GM11168 (cell line): Measurements from ENCODE around the gene DUSP3.
"Not testable (repeated sequence)": the region's sequence is repeated elsewhere in the genome, so short reads cannot be mapped to it uniquely, and the experiment has no call there.

Experiments
- in situ Hi-C: fragments of 300-500 bp; cut with MboI; formaldehyde crosslinking; loops from one replicate; pipeline ENCODE4 v1.12.0; 2022; ENCODE audit warnings: low sequenced_read_pairs; ENCODE audit not compliant: unreplicated experiment

The DUSP3 gene

GRCh38 chr17:43803758-43804157 is 25.0 kb upstream of the DUSP3 start:
- in situ Hi-C loops = no loop called here

DNA sequence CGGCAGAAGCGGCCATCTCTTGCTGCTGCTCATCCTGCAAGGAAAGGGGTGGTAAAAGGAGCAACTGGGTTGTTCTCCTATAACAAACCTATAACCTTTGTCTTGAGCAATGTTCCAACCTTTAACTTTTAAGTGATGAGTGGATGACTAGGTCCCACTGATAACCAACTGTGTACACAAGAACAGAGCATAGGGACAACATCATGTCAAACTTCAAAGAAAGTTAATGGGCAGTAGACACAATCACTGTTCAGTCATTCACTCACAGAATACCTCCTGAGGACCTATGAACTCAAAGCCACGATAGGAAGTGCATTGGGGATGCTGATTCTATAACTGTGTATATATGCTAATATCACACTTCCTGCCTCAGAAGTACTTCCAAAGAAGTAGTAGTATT is 23.1 kb upstream of the DUSP3 start:
- in situ Hi-C loops = no loop called here

GRCh38 chr17:43800736-43801135 is 22.0 kb upstream of the DUSP3 start:
- in situ Hi-C loops = no loop called here

GRCh38 chr17:43799047-43799446 is 20.3 kb upstream of the DUSP3 start:
- in situ Hi-C loops = no loop called here

GRCh38 chr17:43798024-43798423 is 19.2 kb upstream of the DUSP3 start:
- in situ Hi-C loops = not testable (repeated sequence)

- in situ Hi-C loops = not testable (repeated sequence)
Observed at GRCh38 chr17:43792668-43793067, 13.9 kb upstream of the DUSP3 start.

GRCh38 chr17:43791589-43791988 is 12.8 kb upstream of the DUSP3 start:
- in situ Hi-C loops = no loop called here

- in situ Hi-C loops = no loop called here
Observed at GRCh38 chr17:43790311-43790940, 11.6 kb upstream of the DUSP3 start.

- in situ Hi-C loops = no loop called here
Observed at GRCh38 chr17:43789482-43789881, 10.7 kb upstream of the DUSP3 start.

DNA sequence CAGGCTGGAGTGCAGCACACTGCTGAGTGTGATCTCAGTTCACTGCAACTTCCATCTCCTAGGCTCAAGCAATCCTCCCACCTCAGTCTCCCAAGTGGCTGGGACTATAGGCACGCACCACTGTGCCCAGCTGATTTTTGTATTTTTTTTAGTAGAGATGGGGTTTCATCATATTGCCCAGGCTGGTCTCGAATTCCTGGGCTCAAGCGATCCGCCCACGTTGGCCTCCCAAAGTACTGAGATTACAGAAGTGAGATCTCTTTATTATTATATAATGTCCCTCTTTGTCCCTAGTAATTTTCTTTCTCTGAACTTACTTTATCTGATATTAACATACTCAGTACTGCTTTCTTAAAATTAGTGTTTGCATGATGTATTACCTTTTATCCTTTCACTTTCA is 9.8 kb upstream of the DUSP3 start:
- in situ Hi-C loops = no loop called here

GRCh38 chr17:43787728-43788127 is 9.0 kb upstream of the DUSP3 start:
- in situ Hi-C loops = no loop called here

GRCh38 chr17:43784628-43785101 is 5.9 kb upstream of the DUSP3 start:
- in situ Hi-C loops = no loop called here

DNA sequence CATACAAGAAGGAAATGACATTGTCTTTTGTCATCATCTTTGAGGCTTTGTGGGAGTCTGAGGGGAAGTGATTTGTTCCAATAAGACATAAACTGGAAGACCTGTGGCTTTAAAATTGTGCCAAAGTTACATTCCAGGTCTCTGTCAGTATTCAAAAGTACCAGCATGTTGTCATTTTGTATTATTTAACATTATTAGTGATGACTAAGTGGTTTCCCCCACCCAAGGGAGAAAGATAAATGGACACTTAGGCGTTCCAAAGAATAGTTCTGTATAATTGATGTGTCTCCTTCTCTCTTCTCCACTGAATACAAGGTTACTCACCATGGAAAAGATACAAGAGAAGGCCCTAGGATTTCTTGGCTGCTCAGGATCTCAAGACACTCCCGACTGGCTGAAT is 5.3 kb upstream of the DUSP3 start:
- in situ Hi-C loops = no loop called here

GRCh38 chr17:43782913-43783680 is 4.3 kb upstream of the DUSP3 start:
- in situ Hi-C loops = no loop called here

DNA sequence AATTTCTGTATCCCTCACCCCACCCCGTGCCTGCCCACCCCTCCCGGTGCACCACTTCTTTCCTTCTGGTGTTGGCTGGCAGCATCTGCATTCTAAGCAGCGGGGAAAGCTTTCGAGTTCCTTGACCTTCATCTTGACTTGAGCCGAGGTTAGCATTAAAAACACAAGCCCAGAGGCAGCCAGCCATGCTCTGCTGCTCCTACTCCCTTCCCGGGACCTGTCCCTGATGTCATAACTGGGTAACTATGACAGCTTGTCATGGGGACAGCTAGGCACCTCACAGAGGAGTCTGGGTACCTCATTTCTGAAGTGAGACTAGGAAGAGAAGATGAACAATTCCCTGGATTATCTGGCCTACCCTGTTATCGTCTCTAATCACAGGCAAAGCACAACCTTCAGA is 1.4 kb upstream of the DUSP3 start, which contains the start of gene CFAP97D1:
Gene CFAP97D1, plus strand, starts transcription at position 301 of the 400 bp plus-strand sequence. Its CDS starts 28 bp downstream, at position 329.
- in situ Hi-C loops = no loop called here

- in situ Hi-C loops = no loop called here
Observed at GRCh38 chr17:43779145-43780125, 658 bp upstream of the DUSP3 start.

- in situ Hi-C loops = no loop called here
Observed at GRCh38 chr17:43774304-43775250, 4.2 kb downstream of the DUSP3 start.

GRCh38 chr17:43772877-43773648 is 5.7 kb downstream of the DUSP3 start:
- in situ Hi-C loops = no loop called here

DNA sequence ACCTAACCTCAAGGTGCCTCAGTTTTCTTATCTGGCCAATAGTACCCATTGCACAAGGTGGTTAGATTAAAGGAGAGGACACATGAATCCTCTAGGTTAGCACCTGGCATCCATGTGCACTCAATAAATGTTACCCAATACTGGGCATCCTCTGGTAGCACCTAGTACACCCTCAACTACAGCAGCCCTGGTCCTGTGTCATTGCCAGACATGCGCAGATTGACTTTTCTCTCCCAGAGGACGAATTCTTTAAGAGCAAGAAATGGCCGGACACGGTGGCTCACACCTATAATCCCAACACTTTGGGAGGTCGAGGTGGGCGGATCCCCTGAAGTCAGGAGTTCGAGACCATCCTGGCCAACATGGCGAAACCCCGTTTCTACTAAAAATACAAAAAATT is 7.3 kb downstream of the DUSP3 start:
- in situ Hi-C loops = no loop called here
